ENCODE measurements around the gene ZEB2. TPM values are rescaled to one million over a fixed set of nuclear protein-coding genes. Genes with fewer than 3 reads are reported as not detected.

The ZEB2 gene
- total RNA-seq, 1 experiment from 2014 or later: 1.1 TPM

GRCh38 chr2:144426355-144426754 lies 93.6 kb downstream of the ZEB2 start:
- in situ Hi-C loops (cut with HindIII; ENCODE audit: low pct_unique_long_range_greater_than_20kb, low sequenced_read_pairs) (no loop called here), intact Hi-C loops (cut with micrococcal nuclease; ENCODE audit: unreplicated experiment) (no loop called here)
- Histone ChIP-seq H3K4me3 (ENCODE audit: low read depth in 2 of 2, low read length in 2 of 2) (no peak overlapping the region), H3K36me3 (ENCODE audit: control insufficient read depth, insufficient read depth, low read length) (no peaks in the 10 kb centered on the region), H3K4me1 (ENCODE audit: control insufficient read depth, insufficient read depth, low read length) (no peaks in the 10 kb centered on the region), H3K27me3 (ENCODE audit: control insufficient read depth, insufficient read depth, low read length) (no peaks in the 10 kb centered on the region), H3K9me3 (ENCODE audit: control insufficient read depth, insufficient read depth, low read depth, low read length) (no peaks in the 10 kb centered on the region), H3K27ac (ENCODE audit: low read length) (no peak overlapping the region)
- no peak for DNase-seq (ENCODE audit: low read depth, low spot score)
- CTCF ChIA-PET: no interaction called here
- ATAC-seq: no peak
- no peak for TF ChIP-seq CTCF (IDR thresholded peaks at IDR 0.05)
- no peak for TF ChIP-seq SIN3A (IDR thresholded peaks at IDR 0.05; ENCODE audit: borderline replicate concordance, insufficient read depth, low read depth, low read length)
- no peak for TF ChIP-seq REST (IDR thresholded peaks at IDR 0.05; ENCODE audit: insufficient read depth in 1 of 2, low read depth in 2 of 2, low read length in 1 of 2)
- no peak for TF ChIP-seq POLR2AphosphoS5 (IDR thresholded peaks at IDR 0.05; ENCODE audit: low read depth, low read length)
- TF ChIP-seq TCF7L2 (IDR thresholded peaks at IDR 0.05; ENCODE audit: low read depth, low read length): no peak
- POLR2A ChIA-PET: no interaction called here
- BruUV-seq (replicated peaks): no TSS peak

GRCh38 chr2:144424559-144425240 lies 95.2 kb downstream of the ZEB2 start:
- ChIA-PET POLR2A (no interaction called here), CTCF (no interaction called here)
- in situ Hi-C loops (cut with HindIII; ENCODE audit: low pct_unique_long_range_greater_than_20kb, low sequenced_read_pairs) (no loop called here), intact Hi-C loops (cut with micrococcal nuclease; ENCODE audit: unreplicated experiment) (no loop called here)
- Histone ChIP-seq H3K36me3 (ENCODE audit: control insufficient read depth, insufficient read depth, low read length) (no peaks in the 10 kb centered on the region), H3K27ac (ENCODE audit: low read length) (no peak overlapping the region), H3K4me3 (ENCODE audit: low read depth in 2 of 2, low read length in 2 of 2) (no peak overlapping the region), H3K27me3 (ENCODE audit: control insufficient read depth, insufficient read depth, low read length) (no peaks in the 10 kb centered on the region), H3K4me1 (ENCODE audit: control insufficient read depth, insufficient read depth, low read length) (no peaks in the 10 kb centered on the region), H3K9me3 (ENCODE audit: control insufficient read depth, insufficient read depth, low read depth, low read length) (no peaks in the 10 kb centered on the region)
- no peak for ATAC-seq
- no TSS peak for BruUV-seq (replicated peaks)
- TF ChIP-seq TCF7L2 (IDR thresholded peaks at IDR 0.05; ENCODE audit: low read depth, low read length) (no peak), REST (IDR thresholded peaks at IDR 0.05; ENCODE audit: insufficient read depth in 1 of 2, low read depth in 2 of 2, low read length in 1 of 2) (no peak), CTCF (IDR thresholded peaks at IDR 0.05) (no peak), POLR2AphosphoS5 (IDR thresholded peaks at IDR 0.05; ENCODE audit: low read depth, low read length) (no peak), SIN3A (IDR thresholded peaks at IDR 0.05; ENCODE audit: borderline replicate concordance, insufficient read depth, low read depth, low read length) (no peak)
- DNase-seq (ENCODE audit: low read depth, low spot score): no peak

Data from Panc1 (cell line).